Inflammatory macrophage treated with lipopolysaccharide for 1 hour (primary cell): ENCODE measurements around the gene TOMM7.
"Not testable (repeated sequence)": the region's sequence is repeated elsewhere in the genome, so short reads cannot be mapped to it uniquely, and the experiment has no call there.

Source experiments
- DNase-seq, 2 donors: peaks; one replicate each; pipeline ENCODE4 v3.0.0-alpha.2; 2020 to 2022

Gene TOMM7

GRCh38 chr7:22781230-22781711, 41.4 kb downstream of the TOMM7 start:
- no peak for DNase-seq

GRCh38 chr7:22779730-22780323, 42.8 kb downstream of the TOMM7 start:
- DNase-seq: not testable (repeated sequence)

DNA sequence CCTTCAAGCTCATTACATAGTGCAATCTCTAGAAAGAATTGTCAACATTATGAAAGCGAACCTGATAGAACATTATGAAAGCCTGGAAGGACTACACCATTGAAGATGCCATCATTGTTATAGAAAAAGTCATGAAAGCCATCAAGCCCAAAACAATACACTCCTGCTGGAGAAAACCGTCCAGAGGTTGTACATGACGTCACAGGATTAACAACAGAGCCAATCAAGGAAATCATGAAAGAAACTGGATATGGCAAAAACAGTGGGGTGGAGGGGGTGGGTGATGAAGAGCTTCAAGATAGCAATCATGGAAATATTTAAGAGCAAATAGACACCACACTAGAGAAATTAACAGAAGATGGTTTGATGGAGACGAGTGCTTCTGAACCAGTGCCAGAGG, 45.7 kb downstream of the TOMM7 start:
- DNase-seq: no peak

GRCh38 chr7:22772885-22773284, 49.8 kb downstream of the TOMM7 start:
- DNase-seq: no peak

DNA sequence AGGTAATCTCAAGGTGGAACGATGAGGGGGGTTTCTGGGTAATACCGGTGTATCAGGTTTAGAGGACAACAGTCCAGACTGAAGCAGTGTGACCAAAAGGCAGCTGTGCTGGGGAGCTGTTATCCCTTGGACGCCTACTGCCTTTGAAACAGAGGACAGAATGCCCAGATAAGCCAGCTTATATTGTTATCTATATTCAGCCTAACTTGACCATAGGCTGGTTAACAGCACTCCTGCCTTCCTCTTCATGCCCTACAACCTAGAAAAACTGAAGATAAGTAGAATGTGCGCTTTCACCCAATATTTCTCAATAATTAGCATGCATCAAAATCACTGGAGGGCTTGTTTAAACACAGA, 50.8 kb downstream of the TOMM7 start:
- no peak for DNase-seq

DNA sequence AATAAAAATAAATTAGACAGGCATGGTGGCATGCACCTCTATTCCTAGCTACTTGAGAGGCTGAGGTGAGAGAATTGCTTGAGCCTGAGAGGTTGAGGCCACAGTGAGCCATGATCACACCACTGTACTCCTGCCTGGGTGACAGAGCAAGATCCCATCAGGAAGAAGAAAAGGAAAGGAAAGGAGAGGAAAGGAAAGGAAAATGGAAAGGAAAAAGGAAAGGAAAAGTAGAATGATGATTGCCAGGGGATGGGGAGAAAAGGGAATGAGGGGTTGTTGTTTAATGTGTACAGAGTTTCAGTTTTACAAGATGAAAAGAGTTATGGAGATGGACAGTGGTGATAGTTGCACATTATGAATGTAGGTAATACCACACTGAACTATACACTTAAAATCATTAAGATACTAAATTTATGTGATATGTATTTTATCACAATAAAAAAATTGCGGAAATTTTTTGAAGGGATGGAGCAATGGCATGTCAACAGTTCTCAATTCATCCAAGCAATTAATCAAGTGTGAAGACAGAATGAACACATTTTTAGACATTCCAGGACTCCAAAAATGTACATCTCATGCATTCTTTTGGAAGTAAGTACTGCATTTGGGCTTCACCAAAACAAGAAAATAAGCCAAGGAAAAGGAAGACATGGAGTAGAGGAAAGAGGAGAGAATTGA, 51.3 kb downstream of the TOMM7 start:
- DNase-seq: no peak

DNA sequence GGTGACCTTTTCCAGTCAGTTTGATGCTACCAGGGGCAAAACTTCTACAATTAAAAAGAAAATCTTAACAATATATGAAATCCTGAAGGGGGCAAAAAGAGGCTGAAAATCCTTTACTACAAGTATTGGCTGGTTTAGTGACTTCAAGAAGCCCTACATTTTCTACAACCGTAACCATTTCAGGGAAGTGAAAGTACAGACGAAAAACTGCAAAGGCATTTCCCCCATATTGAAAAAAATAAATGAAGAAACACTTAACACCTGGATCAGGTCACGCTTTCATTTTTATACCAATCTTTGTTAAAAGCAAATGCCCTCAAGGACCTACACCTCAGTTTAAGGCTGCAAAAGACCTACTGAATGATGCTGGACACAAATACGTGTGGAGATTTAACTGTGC, 57.0 kb downstream of the TOMM7 start:
- DNase-seq: no peak
